Measurements from ENCODE around the gene KRT74. TPM values are rescaled to one million over a fixed set of nuclear protein-coding genes. Genes with fewer than 3 reads are reported as not detected.

KRT74 gene
- polyA plus RNA-seq, 1 donor (not counting 4 experiments of a cell fraction or from before 2014, with no cell fraction given) = 0.17 TPM

GRCh38 chr12:52582971-52583456 lies 9.4 kb upstream of the KRT74 start:
- Histone ChIP-seq H3K36me3 (ENCODE audit: control insufficient read depth in 2 of 2, extremely low read depth in 1 of 2, insufficient read depth in 2 of 2, low read length in 2 of 2) (no peaks in the 10 kb centered on the region), H3K79me2 (ENCODE audit: control insufficient read depth, insufficient read depth, low read length) (no peaks in the 10 kb centered on the region), H3K4me2 (ENCODE audit: control insufficient read depth, extremely low read depth, insufficient read depth, low read depth, low read length) (peak overlapping the region; percentile 81), H3K9me3 (ENCODE audit: control insufficient read depth, low read depth, low read length) (no peaks in the 10 kb centered on the region), H3K27me3 (ENCODE audit: control insufficient read depth, extremely low read depth, insufficient read depth, low read length) (no peaks in the 10 kb centered on the region), H3K27ac (ENCODE audit: control insufficient read depth, insufficient read depth, low read length) (peak overlapping the region; percentile 90), H3K4me1 (ENCODE audit: control insufficient read depth, extremely low read depth, insufficient read depth, low read length) (peaks cover 53% of the 10 kb centered on the region), H3K9me1 (ENCODE audit: control insufficient read depth, extremely low read depth, insufficient read depth, low read length) (peaks cover 2% of the 10 kb centered on the region), H4K20me1 (ENCODE audit: control insufficient read depth, extremely low read depth, insufficient read depth, low read length) (no peaks in the 10 kb centered on the region), H3K9ac (ENCODE audit: control insufficient read depth, extremely low read depth, insufficient read depth, low read length) (peak overlapping the region; percentile 48), H2AFZ (ENCODE audit: control insufficient read depth, low read length) (no peak overlapping the region), H3K4me3 (ENCODE audit: control insufficient read depth in 2 of 3, extremely low read depth in 1 of 3, insufficient read depth in 2 of 3, low read depth in 1 of 3, low read length in 3 of 3) (no peak overlapping the region)
- FAIRE-seq = peak; percentile 98
- TF ChIP-seq CTCF (optimal IDR thresholded peaks at IDR 0.05 in 1 of 3, IDR thresholded peaks at IDR 0.05 in 1 of 3, conservative IDR thresholded peaks at IDR 0.05 in 1 of 3; ENCODE audit: extremely low read depth in 1 of 3, insufficient read depth in 2 of 3, low read length in 3 of 3) = peak; percentile 76 to 93 (median 80)
- no peak for TF ChIP-seq EZH2 (IDR thresholded peaks at IDR 0.05; ENCODE audit: low read length)
- peak; percentile 76 for DNase-seq (ENCODE audit: low read depth, low spot score)
- dilution Hi-C loops (cut with MboI; ENCODE audit: extremely low pct_ligation_motif_present, low sequenced_read_pairs) = no loop called here

- Histone ChIP-seq H3K9me1 (ENCODE audit: control insufficient read depth, extremely low read depth, insufficient read depth, low read length) (peaks cover 2% of the 10 kb centered on the region), H3K9me3 (ENCODE audit: control insufficient read depth, low read depth, low read length) (no peaks in the 10 kb centered on the region), H3K36me3 (ENCODE audit: control insufficient read depth in 2 of 2, extremely low read depth in 1 of 2, insufficient read depth in 2 of 2, low read length in 2 of 2) (no peaks in the 10 kb centered on the region), H3K9ac (ENCODE audit: control insufficient read depth, extremely low read depth, insufficient read depth, low read length) (peak overlapping the region; percentile 48), H4K20me1 (ENCODE audit: control insufficient read depth, extremely low read depth, insufficient read depth, low read length) (no peaks in the 10 kb centered on the region), H3K4me3 (ENCODE audit: control insufficient read depth in 2 of 3, extremely low read depth in 1 of 3, insufficient read depth in 2 of 3, low read depth in 1 of 3, low read length in 3 of 3) (no peak overlapping the region), H3K4me1 (ENCODE audit: control insufficient read depth, extremely low read depth, insufficient read depth, low read length) (peaks cover 53% of the 10 kb centered on the region), H3K4me2 (ENCODE audit: control insufficient read depth, extremely low read depth, insufficient read depth, low read depth, low read length) (peak overlapping the region; percentile 81), H2AFZ (ENCODE audit: control insufficient read depth, low read length) (no peak overlapping the region), H3K79me2 (ENCODE audit: control insufficient read depth, insufficient read depth, low read length) (no peaks in the 10 kb centered on the region), H3K27me3 (ENCODE audit: control insufficient read depth, extremely low read depth, insufficient read depth, low read length) (no peaks in the 10 kb centered on the region), H3K27ac (ENCODE audit: control insufficient read depth, insufficient read depth, low read length) (peak overlapping the region; percentile 90)
- dilution Hi-C loops (cut with MboI; ENCODE audit: extremely low pct_ligation_motif_present, low sequenced_read_pairs) = no loop called here
- FAIRE-seq (no peak), DNase-seq (ENCODE audit: low read depth, low spot score) (no peak)
- TF ChIP-seq EZH2 (IDR thresholded peaks at IDR 0.05; ENCODE audit: low read length) = no peak
- TF ChIP-seq CTCF (optimal IDR thresholded peaks at IDR 0.05 in 1 of 3, IDR thresholded peaks at IDR 0.05 in 1 of 3, conservative IDR thresholded peaks at IDR 0.05 in 1 of 3; ENCODE audit: extremely low read depth in 1 of 3, insufficient read depth in 2 of 3, low read length in 3 of 3) = no peak
Observed at GRCh38 chr12:52582486-52582885, 8.8 kb upstream of the KRT74 start.
